Progenitor cell of endocrine pancreas (in vitro differentiated cells): Measurements from ENCODE around the gene CARS2. TPM values are rescaled to one million over a fixed set of nuclear protein-coding genes. Genes with fewer than 3 reads are reported as not detected.
"Not testable (repeated sequence)": the region's sequence is repeated elsewhere in the genome, so short reads cannot be mapped to it uniquely, and the experiment has no call there.

Experiments
- DNase-seq: peaks from one replicate; pipeline ENCODE4 v3.0.0; 2021; ENCODE audit warnings: low spot score; ENCODE audit not compliant: unreplicated experiment
- H3K27ac Mint-ChIP-seq: 2 replicates; pipeline ENCODE4 v1.8.0; 2021; ENCODE audit warnings: mild to moderate bottlenecking, moderate library complexity, mixed read lengths
- H3K27me3 Mint-ChIP-seq: 2 replicates; pipeline ENCODE4 v1.8.0; 2021; ENCODE audit warnings: mixed read lengths
- H3K36me3 Mint-ChIP-seq: 2 replicates; pipeline ENCODE4 v1.8.0; 2022; ENCODE audit warnings: mixed read lengths; ENCODE audit not compliant: insufficient read depth
- H3K4me1 Mint-ChIP-seq: 2 replicates; pipeline ENCODE4 v1.8.0; 2021; ENCODE audit warnings: low read depth, mixed read lengths
- H3K4me3 Mint-ChIP-seq: 2 replicates; pipeline ENCODE4 v1.8.0; 2021; ENCODE audit warnings: low read depth, mild to moderate bottlenecking, moderate library complexity, mixed read lengths
- H3K9me3 Mint-ChIP-seq: 2 replicates; pipeline ENCODE4 v1.8.0; 2021; ENCODE audit warnings: low read depth, mixed read lengths
- total RNA-seq: library from RNA; stranded (reverse); gene quantifications from 2 replicates; pipeline ENCODE4 v1.2.1, GENCODE V29; 2021
- TF ChIP-seq, protein P1 (sequence below): fragments of 200-600 bp; sonication (generic); IDR thresholded peaks from one replicate; pipeline ENCODE4 v1.5.0; 2021; ENCODE audit warnings: antibody characterized with exemption, mild to moderate bottlenecking; ENCODE audit not compliant: unreplicated experiment

The CARS2 gene
- total RNA-seq, 1 donor from 2014 or later: 90.4 TPM

DNA sequence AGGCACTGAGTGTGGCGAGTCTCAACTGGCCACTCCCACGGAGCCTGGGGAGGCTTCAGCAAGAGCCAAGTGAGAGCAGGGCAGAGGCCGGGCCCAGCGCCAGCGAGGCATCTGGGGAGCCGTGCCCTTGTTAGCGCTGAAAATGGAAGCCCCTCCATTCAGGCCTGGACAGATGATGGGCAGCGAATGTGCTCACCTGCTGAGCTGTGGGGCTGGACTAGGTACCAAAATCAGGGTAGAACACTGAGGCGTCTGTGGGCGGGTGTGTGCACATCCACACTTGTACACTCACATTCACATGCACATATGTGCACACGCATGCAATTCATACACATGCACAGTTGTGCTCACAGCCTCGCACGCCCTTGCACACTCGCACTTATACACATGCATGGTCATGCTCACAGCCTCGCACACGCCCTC, 69.9 kb downstream of the CARS2 start:
- Mint-ChIP-seq H3K27me3 (no peaks in the 10 kb centered on the region), H3K9me3 (peaks cover 6% of the 10 kb centered on the region), H3K4me1 (peaks cover 8% of the 10 kb centered on the region), H3K36me3 (peaks cover 31% of the 10 kb centered on the region), H3K27ac (no peak overlapping the region), H3K4me3 (no peak overlapping the region)
- DNase-seq: no peak
- TF ChIP-seq, protein P1, sequence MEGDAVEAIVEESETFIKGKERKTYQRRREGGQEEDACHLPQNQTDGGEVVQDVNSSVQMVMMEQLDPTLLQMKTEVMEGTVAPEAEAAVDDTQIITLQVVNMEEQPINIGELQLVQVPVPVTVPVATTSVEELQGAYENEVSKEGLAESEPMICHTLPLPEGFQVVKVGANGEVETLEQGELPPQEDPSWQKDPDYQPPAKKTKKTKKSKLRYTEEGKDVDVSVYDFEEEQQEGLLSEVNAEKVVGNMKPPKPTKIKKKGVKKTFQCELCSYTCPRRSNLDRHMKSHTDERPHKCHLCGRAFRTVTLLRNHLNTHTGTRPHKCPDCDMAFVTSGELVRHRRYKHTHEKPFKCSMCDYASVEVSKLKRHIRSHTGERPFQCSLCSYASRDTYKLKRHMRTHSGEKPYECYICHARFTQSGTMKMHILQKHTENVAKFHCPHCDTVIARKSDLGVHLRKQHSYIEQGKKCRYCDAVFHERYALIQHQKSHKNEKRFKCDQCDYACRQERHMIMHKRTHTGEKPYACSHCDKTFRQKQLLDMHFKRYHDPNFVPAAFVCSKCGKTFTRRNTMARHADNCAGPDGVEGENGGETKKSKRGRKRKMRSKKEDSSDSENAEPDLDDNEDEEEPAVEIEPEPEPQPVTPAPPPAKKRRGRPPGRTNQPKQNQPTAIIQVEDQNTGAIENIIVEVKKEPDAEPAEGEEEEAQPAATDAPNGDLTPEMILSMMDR: no peak

DNA sequence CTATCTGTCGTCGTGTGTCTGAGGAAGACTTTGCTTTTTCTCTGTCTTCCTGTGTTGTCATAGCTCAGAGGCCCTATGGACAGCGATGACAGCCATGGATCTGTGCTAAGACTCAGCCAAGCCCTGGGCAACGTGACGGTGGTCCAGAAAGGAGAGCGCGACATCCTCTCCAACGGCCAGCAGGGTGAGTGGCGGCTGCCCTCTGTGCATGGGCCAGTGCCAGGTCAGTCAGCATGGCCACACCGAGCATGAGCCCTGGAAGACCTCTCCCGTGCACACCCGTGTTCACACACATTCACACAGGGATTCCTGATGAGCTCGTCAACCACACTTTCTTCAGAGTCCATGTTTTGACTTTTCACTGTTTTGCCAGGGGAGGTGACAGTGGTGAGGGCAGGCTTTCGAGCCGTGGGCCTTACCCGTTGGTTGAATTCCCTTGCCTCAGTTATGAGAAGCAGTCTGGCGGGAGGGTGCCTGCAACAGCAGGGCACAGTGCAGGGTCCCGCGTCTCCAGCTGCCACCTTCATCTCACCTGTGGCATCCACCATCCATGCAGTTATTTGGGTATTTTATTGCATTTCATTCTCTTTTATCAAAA, 70.4 kb downstream of the CARS2 start:
- Mint-ChIP-seq H3K9me3 (peaks cover 6% of the 10 kb centered on the region), H3K4me1 (peaks cover 8% of the 10 kb centered on the region), H3K4me3 (no peak overlapping the region), H3K27me3 (no peaks in the 10 kb centered on the region), H3K27ac (no peak overlapping the region), H3K36me3 (peaks cover 27% of the 10 kb centered on the region)
- TF ChIP-seq, protein P1: no peak
- no peak for DNase-seq

DNA sequence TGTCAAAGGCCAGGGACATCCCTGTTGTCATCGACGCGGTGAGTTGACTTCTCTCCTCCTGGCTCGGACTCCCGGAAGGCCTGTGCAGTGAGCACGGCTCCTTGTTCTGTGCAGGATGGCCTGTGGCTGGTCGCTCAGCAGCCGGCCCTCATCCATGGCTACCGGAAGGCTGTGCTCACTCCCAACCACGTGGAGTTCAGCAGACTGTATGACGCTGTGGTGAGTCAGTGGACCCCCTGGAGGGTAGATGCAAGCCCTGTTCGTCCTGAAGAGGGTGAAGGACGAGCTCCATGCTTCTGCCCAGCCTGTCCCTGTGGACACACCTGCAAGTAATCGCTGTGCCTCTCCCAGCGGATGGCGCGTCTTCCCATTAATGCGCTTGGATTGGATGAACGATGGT, 71.4 kb downstream of the CARS2 start:
- Mint-ChIP-seq H3K4me1 (peaks cover 8% of the 10 kb centered on the region), H3K27ac (peak overlapping the region; percentile 24), H3K27me3 (no peaks in the 10 kb centered on the region), H3K9me3 (peaks cover 6% of the 10 kb centered on the region), H3K4me3 (no peak overlapping the region), H3K36me3 (peaks cover 23% of the 10 kb centered on the region)
- no peak for DNase-seq
- TF ChIP-seq, protein P1: no peak

DNA sequence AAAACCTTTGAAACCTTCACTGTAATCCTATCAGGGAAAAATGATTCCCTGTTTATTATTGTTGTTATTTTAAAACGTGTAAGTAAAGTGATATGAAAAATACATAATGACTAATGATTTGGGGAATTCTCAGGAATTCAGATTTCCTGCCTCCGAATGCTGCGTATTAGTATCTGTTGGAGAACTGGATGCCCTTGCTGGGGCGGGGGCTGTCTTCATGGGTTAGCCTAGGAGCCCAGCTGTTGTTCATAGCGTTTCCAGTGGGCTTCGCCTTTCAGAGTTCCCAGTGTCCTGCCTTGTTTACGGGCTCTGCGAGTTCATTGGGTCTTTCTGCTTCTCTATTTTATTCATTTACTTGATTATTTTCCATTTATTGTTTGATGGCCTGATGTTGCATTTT, 72.1 kb downstream of the CARS2 start:
- DNase-seq: no peak
- H3K36me3 Mint-ChIP-seq: peaks cover 18% of the 10 kb centered on the region
- no peak overlapping the region for H3K4me3 Mint-ChIP-seq
- H3K4me1 Mint-ChIP-seq: peaks cover 4% of the 10 kb centered on the region
- H3K27me3 Mint-ChIP-seq: no peaks in the 10 kb centered on the region
- TF ChIP-seq, protein P1: no peak
- peaks cover 6% of the 10 kb centered on the region for H3K9me3 Mint-ChIP-seq
- H3K27ac Mint-ChIP-seq: no peak overlapping the region

DNA sequence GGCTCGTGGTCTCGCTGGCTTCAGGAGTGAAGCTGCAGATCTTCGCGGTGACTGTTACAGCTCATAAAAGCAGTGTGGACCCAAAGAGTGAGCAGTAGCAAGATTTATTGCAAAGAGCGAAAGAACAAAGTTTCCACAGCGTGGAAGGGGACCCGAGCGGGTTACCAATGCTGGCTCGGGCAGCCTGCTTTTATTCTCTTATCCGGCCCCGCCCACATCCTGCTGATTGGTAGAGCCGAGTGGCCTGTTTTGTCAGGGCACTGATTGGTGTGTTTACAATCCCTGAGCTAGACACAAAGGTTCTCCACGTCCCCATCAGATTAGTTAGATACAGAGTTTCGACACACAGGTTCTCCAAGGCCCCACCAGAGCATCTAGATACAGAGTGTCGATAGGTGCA, 73.7 kb downstream of the CARS2 start:
- not testable (repeated sequence) for H3K4me1 Mint-ChIP-seq, DNase-seq, H3K9me3 Mint-ChIP-seq, H3K4me3 Mint-ChIP-seq, H3K27ac Mint-ChIP-seq, H3K27me3 Mint-ChIP-seq
- H3K36me3 Mint-ChIP-seq: peaks cover 22% of the 10 kb centered on the region

DNA sequence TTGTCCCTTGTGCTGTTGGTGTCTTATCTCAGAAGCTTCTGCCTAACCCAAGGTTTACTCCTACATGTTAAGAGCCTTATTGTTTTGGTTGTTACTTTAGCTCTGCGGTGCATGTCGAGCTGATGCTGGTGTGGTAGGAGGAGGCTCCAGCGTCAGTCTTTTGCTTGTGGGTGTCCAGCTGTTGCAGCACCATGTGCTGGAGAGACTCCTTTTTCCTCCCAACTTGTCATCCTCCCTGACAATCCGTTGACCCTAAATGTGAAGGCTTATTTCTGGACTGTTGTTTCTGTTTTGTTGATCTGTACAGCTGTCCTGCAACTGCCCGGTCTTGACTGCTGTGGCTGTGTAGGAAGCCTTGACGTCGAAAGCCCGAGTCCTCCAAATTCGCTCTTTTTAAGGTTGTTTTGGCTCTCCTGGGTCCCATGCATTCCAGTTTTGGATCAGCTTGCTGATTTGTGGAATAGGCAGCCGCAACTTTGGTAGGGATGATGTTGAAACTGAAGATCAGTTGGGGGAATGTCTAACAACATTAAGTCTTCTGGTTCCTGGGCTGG, 75.3 kb downstream of the CARS2 start:
- no peak for DNase-seq
- peaks cover 12% of the 10 kb centered on the region for H3K4me1 Mint-ChIP-seq
- H3K9me3 Mint-ChIP-seq: peaks cover 6% of the 10 kb centered on the region
- peaks cover 22% of the 10 kb centered on the region for H3K36me3 Mint-ChIP-seq
- H3K27ac Mint-ChIP-seq: no peak overlapping the region
- no peaks in the 10 kb centered on the region for H3K27me3 Mint-ChIP-seq
- TF ChIP-seq, protein P1: no peak
- no peak overlapping the region for H3K4me3 Mint-ChIP-seq
